T-helper 17 cell (primary cell): ENCODE results near the gene ZFR2. TPM values are rescaled to one million over a fixed set of nuclear protein-coding genes. Genes with fewer than 3 reads are reported as not detected.
A peak's percentile ranks its signal among the peaks of the same experiment; 100 is the strongest.
"Not testable (repeated sequence)": the region's sequence is repeated elsewhere in the genome, so short reads cannot be mapped to it uniquely, and the experiment has no call there.

Experiments used
- ATAC-seq: fragments of 150-1000 bp; cut with Tn5 transposase; 2 replicates; pipeline ENCODE4 v1.10.0; 2021; ENCODE audit warnings: mild to moderate bottlenecking, moderate library complexity
- DNase-seq, 3 donors: peaks; one replicate each; pipeline versions ENCODE4 v3.0.0 to v3.0.0-alpha.2; 2020 to 2021
- H3K9me3 ChIP-seq: one replicate; pipeline ENCODE4 v1.7.0; 2013; ENCODE audit warnings: low read length, mild to moderate bottlenecking; ENCODE audit not compliant: control insufficient read depth, poor library complexity, severe bottlenecking
- H3K27ac Mint-ChIP-seq: one replicate; pipeline ENCODE4 v1.8.0; 2022; ENCODE audit warnings: mild to moderate bottlenecking, moderate library complexity, mixed read lengths
- H3K27me3 Mint-ChIP-seq: one replicate; pipeline ENCODE4 v1.8.0; 2022; ENCODE audit warnings: mixed read lengths
- H3K36me3 Mint-ChIP-seq: one replicate; pipeline ENCODE4 v1.8.0; 2022; ENCODE audit warnings: low read depth, mixed read lengths
- H3K4me1 Mint-ChIP-seq: one replicate; pipeline ENCODE4 v1.8.0; 2022; ENCODE audit warnings: mild to moderate bottlenecking, mixed read lengths
- H3K4me3 Mint-ChIP-seq: one replicate; pipeline ENCODE4 v1.8.0; 2022; ENCODE audit warnings: mild to moderate bottlenecking, moderate library complexity, mixed read lengths
- total RNA-seq, 4 donors: library from RNA in 2 of 4; stranded (reverse) in 2 of 4; gene quantifications; one replicate each; pipeline ENCODE4 v1.2.3 and lab custom pipeline; 2022 to 2026

The ZFR2 gene
- total RNA-seq, 2 donors from 2014 or later: 1.2 to 1.3 TPM

- DNase-seq, H3K27ac Mint-ChIP-seq, H3K4me1 Mint-ChIP-seq, H3K9me3 ChIP-seq, H3K36me3 Mint-ChIP-seq, H3K27me3 Mint-ChIP-seq, H3K4me3 Mint-ChIP-seq, ATAC-seq: not testable (repeated sequence)
These were observed 26.1 kb upstream of the ZFR2 start for GRCh38 chr19:3894959-3895358.

GRCh38 chr19:3893509-3894179 is 24.8 kb upstream of the ZFR2 start:
- H3K27ac Mint-ChIP-seq: no peak overlapping the region
- no peaks in the 10 kb centered on the region for H3K9me3 ChIP-seq
- H3K36me3 Mint-ChIP-seq: peaks cover 2% of the 10 kb centered on the region
- ATAC-seq (no peak), DNase-seq (no peak)
- H3K4me1 Mint-ChIP-seq: peaks cover 4% of the 10 kb centered on the region
- H3K4me3 Mint-ChIP-seq: no peak overlapping the region
- peaks cover 6% of the 10 kb centered on the region for H3K27me3 Mint-ChIP-seq

- no peak overlapping the region for H3K4me3 Mint-ChIP-seq
- no peaks in the 10 kb centered on the region for H3K9me3 ChIP-seq
- no peaks in the 10 kb centered on the region for H3K4me1 Mint-ChIP-seq
- H3K27me3 Mint-ChIP-seq: peaks cover 6% of the 10 kb centered on the region
- H3K36me3 Mint-ChIP-seq: peaks cover 2% of the 10 kb centered on the region
- ATAC-seq (no peak), DNase-seq (no peak)
- no peak overlapping the region for H3K27ac Mint-ChIP-seq
These were observed 21.8 kb upstream of the ZFR2 start for GRCh38 chr19:3890591-3890990.

GRCh38 chr19:3882041-3882384 is 13.2 kb upstream of the ZFR2 start:
- no peak for DNase-seq
- H3K36me3 Mint-ChIP-seq: no peaks in the 10 kb centered on the region
- H3K4me1 Mint-ChIP-seq: peaks cover 6% of the 10 kb centered on the region
- no peak overlapping the region for H3K27ac Mint-ChIP-seq
- no peak for ATAC-seq
- H3K27me3 Mint-ChIP-seq: peaks cover 47% of the 10 kb centered on the region
- no peaks in the 10 kb centered on the region for H3K9me3 ChIP-seq
- peak overlapping the region; percentile 19 for H3K4me3 Mint-ChIP-seq

GRCh38 chr19:3881272-3882040 is 12.6 kb upstream of the ZFR2 start:
- H3K4me3 Mint-ChIP-seq: peak overlapping the region; percentile 19
- no peaks in the 10 kb centered on the region for H3K36me3 Mint-ChIP-seq
- ATAC-seq (no peak), DNase-seq (no peak)
- H3K9me3 ChIP-seq: no peaks in the 10 kb centered on the region
- peaks cover 49% of the 10 kb centered on the region for H3K27me3 Mint-ChIP-seq
- H3K27ac Mint-ChIP-seq: no peak overlapping the region
- H3K4me1 Mint-ChIP-seq: peaks cover 6% of the 10 kb centered on the region

- no peaks in the 10 kb centered on the region for H3K36me3 Mint-ChIP-seq
- H3K27ac Mint-ChIP-seq: no peak within 1 kb of the TSS
- H3K4me3 Mint-ChIP-seq: peak within 1 kb of the TSS; percentile 25
- peaks cover 6% of the 10 kb centered on the region for H3K4me1 Mint-ChIP-seq
- no peaks in the 10 kb centered on the region for H3K9me3 ChIP-seq
- ATAC-seq: no peak
- H3K27me3 Mint-ChIP-seq: peaks cover 49% of the 10 kb centered on the region
- no peak for DNase-seq
These were observed 11.8 kb upstream of the ZFR2 start, which contains the start of gene ATCAY for GRCh38 chr19:3880471-3881271. Gene ATCAY, plus strand, starts transcription at chr19:3880685. Its CDS starts 5,083 bp downstream, at chr19:3885768.

GRCh38 chr19:3879656-3880055 is 10.8 kb upstream of the ZFR2 start:
- no peak for DNase-seq
- no peak for ATAC-seq
- H3K27me3 Mint-ChIP-seq: peaks cover 49% of the 10 kb centered on the region
- no peaks in the 10 kb centered on the region for H3K9me3 ChIP-seq
- no peak overlapping the region for H3K4me3 Mint-ChIP-seq
- H3K27ac Mint-ChIP-seq: no peak overlapping the region
- peaks cover 6% of the 10 kb centered on the region for H3K4me1 Mint-ChIP-seq
- no peaks in the 10 kb centered on the region for H3K36me3 Mint-ChIP-seq

- not testable (repeated sequence) for H3K4me1 Mint-ChIP-seq, DNase-seq, H3K27ac Mint-ChIP-seq, H3K36me3 Mint-ChIP-seq, H3K9me3 ChIP-seq, H3K4me3 Mint-ChIP-seq, ATAC-seq
- H3K27me3 Mint-ChIP-seq: peaks cover 31% of the 10 kb centered on the region
These were observed 5.9 kb upstream of the ZFR2 start for GRCh38 chr19:3874695-3875094.

GRCh38 chr19:3873151-3873550 is 4.3 kb upstream of the ZFR2 start:
- ATAC-seq (no peak), DNase-seq (no peak)
- H3K27me3 Mint-ChIP-seq: peaks cover 34% of the 10 kb centered on the region
- no peak overlapping the region for H3K4me3 Mint-ChIP-seq
- peaks cover 7% of the 10 kb centered on the region for H3K4me1 Mint-ChIP-seq
- H3K36me3 Mint-ChIP-seq: peaks cover 3% of the 10 kb centered on the region
- H3K27ac Mint-ChIP-seq: no peak overlapping the region
- no peaks in the 10 kb centered on the region for H3K9me3 ChIP-seq

GRCh38 chr19:3867971-3868769 is 668 bp downstream of the ZFR2 start:
- DNase-seq (no peak), ATAC-seq (no peak)
- Mint-ChIP-seq H3K4me1 (peaks cover 7% of the 10 kb centered on the region), H3K27ac (no peak overlapping the region), H3K36me3 (peaks cover 6% of the 10 kb centered on the region), H3K27me3 (peaks cover 37% of the 10 kb centered on the region), H3K4me3 (no peak overlapping the region)
- H3K9me3 ChIP-seq: no peaks in the 10 kb centered on the region

GRCh38 chr19:3866910-3867638 is 1.8 kb downstream of the ZFR2 start:
- DNase-seq: no peak
- H3K4me3 Mint-ChIP-seq: peak overlapping the region; percentile 15

GRCh38 chr19:3863648-3864047 is 5.2 kb downstream of the ZFR2 start:
- DNase-seq (no peak), ATAC-seq (no peak)
- H3K27me3 Mint-ChIP-seq: peaks cover 22% of the 10 kb centered on the region
- no peak overlapping the region for H3K4me3 Mint-ChIP-seq
- H3K9me3 ChIP-seq: no peaks in the 10 kb centered on the region
- H3K27ac Mint-ChIP-seq: no peak overlapping the region
- H3K36me3 Mint-ChIP-seq: peaks cover 3% of the 10 kb centered on the region
- no peaks in the 10 kb centered on the region for H3K4me1 Mint-ChIP-seq

More at GRCh38 chr19:3866910-3867638, 1.8 kb downstream of the ZFR2 start:
- Mint-ChIP-seq H3K27ac (peak overlapping the region; percentile 27), H3K27me3 (peaks cover 32% of the 10 kb centered on the region), H3K4me1 (peaks cover 7% of the 10 kb centered on the region), H3K36me3 (peaks cover 6% of the 10 kb centered on the region)
- ATAC-seq: no peak
- no peaks in the 10 kb centered on the region for H3K9me3 ChIP-seq
